CD4-positive, alpha-beta T cell (primary cell): ENCODE measurements around the gene PIP5KL1. TPM values are rescaled to one million over a fixed set of nuclear protein-coding genes. Genes with fewer than 3 reads are reported as not detected.
A peak's percentile ranks its signal among the peaks of the same experiment; 100 is the strongest.

Source experiments
- ATAC-seq: fragments of 200-7000 bp; cut with Tn5 transposase; one replicate; pipeline ENCODE4 v1.10.0; 2022; ENCODE audit warnings: mild to moderate bottlenecking; ENCODE audit not compliant: poor library complexity
- CTCF ChIA-PET: fragments of 350-600 bp; sonication (Branson Sonifier 250); formaldehyde crosslinking; loops from one replicate; lab custom pipeline; 2021; ENCODE audit warnings: antibody characterized with exemption, inconsistent platforms; lab: Charles Lee
- POLR2A ChIA-PET: fragments of 350-600 bp; sonication (Branson Sonifier 250); formaldehyde crosslinking; loops from one replicate; lab custom pipeline; 2021; ENCODE audit warnings: antibody characterized with exemption, inconsistent platforms; lab: Charles Lee
- DNase-seq, 14 experiments: peaks; one replicate each; pipeline ENCODE4 v3.0.0-alpha.2; 2013 to 2020; ENCODE audit warnings: mixed read lengths in 2 of 14
- H3K27ac ChIP-seq, 2 donors: one replicate each; pipeline versions ENCODE4 v1.5.1 to v1.7.0; 2013; ENCODE audit warnings: low read length in 2 of 2, low read depth in 1 of 2, mild to moderate bottlenecking in 1 of 2
- H3K27me3 ChIP-seq, 2 experiments: 1 replicate in 1 of 2; 2 replicates in 1 of 2; pipeline versions ENCODE4 v1.6.1 to v1.7.0; 2013; ENCODE audit warnings: low read length in 2 of 2, control low read depth in 1 of 2, mild to moderate bottlenecking in 1 of 2, moderate library complexity in 1 of 2; ENCODE audit not compliant: insufficient read depth in 2 of 2, control insufficient read depth in 1 of 2
- H3K36me3 ChIP-seq: one replicate; pipeline ENCODE4 v1.6.1; 2013; ENCODE audit warnings: low read length, control low read depth; ENCODE audit not compliant: insufficient read depth
- H3K4me1 ChIP-seq: one replicate; pipeline ENCODE4 v1.6.1; 2013; ENCODE audit warnings: low read length, control low read depth; ENCODE audit not compliant: insufficient read depth
- H3K4me3 ChIP-seq: one replicate; pipeline ENCODE4 v1.5.1; 2013; ENCODE audit warnings: mild to moderate bottlenecking, low read length, moderate library complexity
- H3K9me3 ChIP-seq, 2 experiments: 1 replicate in 1 of 2; 2 replicates in 1 of 2; pipeline versions ENCODE4 v1.6.1 to v1.7.0; 2013; ENCODE audit warnings: low read length in 2 of 2, mild to moderate bottlenecking in 2 of 2, control low read depth in 1 of 2, moderate library complexity in 1 of 2; ENCODE audit not compliant: control insufficient read depth in 1 of 2, insufficient read depth in 1 of 2
- H3K27ac Mint-ChIP-seq: one replicate; pipeline ENCODE4 v1.8.0; 2020; ENCODE audit warnings: mixed read lengths
- H3K27me3 Mint-ChIP-seq: one replicate; pipeline ENCODE4 v1.8.0; 2021; ENCODE audit warnings: mixed read lengths
- H3K36me3 Mint-ChIP-seq: one replicate; pipeline ENCODE4 v1.8.0; 2021; ENCODE audit warnings: low read depth, mixed read lengths
- H3K4me1 Mint-ChIP-seq: one replicate; pipeline ENCODE4 v1.8.0; 2021; ENCODE audit warnings: low read depth, mixed read lengths
- H3K4me3 Mint-ChIP-seq: one replicate; pipeline ENCODE4 v1.8.0; 2020; ENCODE audit warnings: mild to moderate bottlenecking, mixed read lengths
- H3K9me3 Mint-ChIP-seq: one replicate; pipeline ENCODE4 v1.8.0; 2020; ENCODE audit warnings: mixed read lengths
- intact Hi-C, 2 experiments: fragments of 100-400 bp; cut with DNase I in 1 of 2; cut with micrococcal nuclease in 1 of 2; formaldehyde crosslinking; loops; one replicate each; pipeline versions ENCODE4 v1.15.1 to v1.9.0; 2023 to 2025; cut with DNase I, micrococcal nuclease
- total RNA-seq, 174 experiments: library from RNA in 2 of 174; stranded (reverse) in 2 of 174; gene quantifications; one replicate each; pipeline ENCODE4 v1.2.3 and lab custom pipeline; 2021 to 2026
- TF ChIP-seq, protein P1 (sequence below): fragments of 200-600 bp; IDR thresholded peaks from one replicate; pipeline ENCODE4 v1.8.0; 2022; ENCODE audit warnings: antibody characterized with exemption, mild to moderate bottlenecking

PIP5KL1 gene
- total RNA-seq, 2 experiments from 2014 or later = 2.9 to 3.3 TPM

DNA sequence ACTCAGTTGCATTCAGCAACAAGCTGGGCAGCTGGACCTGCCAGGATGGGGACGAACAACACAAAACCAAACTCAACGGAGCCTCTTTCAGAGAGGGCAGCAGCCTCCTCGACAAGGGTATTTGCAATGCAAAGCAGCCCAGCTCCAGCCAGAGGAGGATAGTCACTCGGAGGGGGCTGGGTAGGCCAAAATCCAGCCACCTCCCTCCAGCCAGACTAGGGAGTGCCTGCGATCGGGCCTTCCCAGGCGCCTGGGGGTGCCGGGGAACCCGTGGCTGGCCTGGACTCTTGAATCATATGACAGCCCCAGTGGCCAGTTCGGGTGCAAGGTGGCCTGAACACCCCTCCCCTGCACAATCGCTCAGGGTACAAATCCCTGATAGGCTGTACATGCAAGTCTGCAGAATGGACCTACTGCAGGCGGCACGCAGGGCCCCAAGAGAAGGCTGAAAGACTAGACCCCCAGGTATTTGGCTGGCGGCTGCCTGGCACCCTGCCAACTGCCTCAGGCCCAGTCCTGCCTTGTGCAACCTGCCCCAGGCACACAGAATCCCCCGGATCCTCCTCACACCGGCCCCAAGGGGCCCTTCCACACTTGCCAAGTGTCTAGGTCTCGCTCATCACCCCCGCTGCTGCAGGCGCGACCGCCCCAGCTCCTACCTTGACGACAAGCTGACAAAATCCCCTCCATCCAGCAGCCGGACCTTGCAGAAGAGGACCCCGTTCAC is 48.9 kb upstream of the PIP5KL1 start:
- no peak for ATAC-seq
- peaks cover 38% of the 10 kb centered on the region for H3K36me3 ChIP-seq
- intact Hi-C loops = loop anchor here (2.0 kb wide), 2 partner anchors 37 to 47 kb away; no protein-coding TSS in a partner anchor

GRCh38 chr9:127979015-127979332 is 48.4 kb upstream of the PIP5KL1 start:
- Histone ChIP-seq H3K36me3 (peaks cover 40% of the 10 kb centered on the region), H3K27me3 (no peaks in the 10 kb centered on the region), H3K27ac (peak overlapping the region; percentile 21 to 73), H3K4me1 (peaks cover 71% of the 10 kb centered on the region), H3K9me3 (no peaks in the 10 kb centered on the region), H3K4me3 (peak overlapping the region; percentile 67)
- CTCF ChIA-PET = interaction anchor here (1.0 to 4.0 kb wide), 6 partner anchors 9 to 56 kb away, joined by 3 to 24 read pairs (median 4); no protein-coding TSS in a partner anchor
- peak in 1 of 14 experiments; percentile 14 for DNase-seq
- ATAC-seq = no peak
- POLR2A ChIA-PET = interaction anchor here (0.9 to 34.9 kb wide), 8 partner anchors 10 to 89 kb away, joined by 3 to 1020 read pairs (median 56); partner anchors contain the start of genes NAIF1 and SLC25A25
- Mint-ChIP-seq H3K4me1 (peaks cover 59% of the 10 kb centered on the region), H3K27me3 (no peaks in the 10 kb centered on the region), H3K4me3 (peak overlapping the region; percentile 91), H3K27ac (peak overlapping the region; percentile 97), H3K36me3 (peaks cover 66% of the 10 kb centered on the region), H3K9me3 (no peaks in the 10 kb centered on the region)
- TF ChIP-seq, protein P1, sequence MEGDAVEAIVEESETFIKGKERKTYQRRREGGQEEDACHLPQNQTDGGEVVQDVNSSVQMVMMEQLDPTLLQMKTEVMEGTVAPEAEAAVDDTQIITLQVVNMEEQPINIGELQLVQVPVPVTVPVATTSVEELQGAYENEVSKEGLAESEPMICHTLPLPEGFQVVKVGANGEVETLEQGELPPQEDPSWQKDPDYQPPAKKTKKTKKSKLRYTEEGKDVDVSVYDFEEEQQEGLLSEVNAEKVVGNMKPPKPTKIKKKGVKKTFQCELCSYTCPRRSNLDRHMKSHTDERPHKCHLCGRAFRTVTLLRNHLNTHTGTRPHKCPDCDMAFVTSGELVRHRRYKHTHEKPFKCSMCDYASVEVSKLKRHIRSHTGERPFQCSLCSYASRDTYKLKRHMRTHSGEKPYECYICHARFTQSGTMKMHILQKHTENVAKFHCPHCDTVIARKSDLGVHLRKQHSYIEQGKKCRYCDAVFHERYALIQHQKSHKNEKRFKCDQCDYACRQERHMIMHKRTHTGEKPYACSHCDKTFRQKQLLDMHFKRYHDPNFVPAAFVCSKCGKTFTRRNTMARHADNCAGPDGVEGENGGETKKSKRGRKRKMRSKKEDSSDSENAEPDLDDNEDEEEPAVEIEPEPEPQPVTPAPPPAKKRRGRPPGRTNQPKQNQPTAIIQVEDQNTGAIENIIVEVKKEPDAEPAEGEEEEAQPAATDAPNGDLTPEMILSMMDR = no peak
- intact Hi-C loops = no loop called here

More for the DNA sequence above, 48.9 kb upstream of the PIP5KL1 start:
- Mint-ChIP-seq H3K4me3 (peak overlapping the region; percentile 91), H3K36me3 (peaks cover 61% of the 10 kb centered on the region), H3K27me3 (no peaks in the 10 kb centered on the region), H3K27ac (peak overlapping the region; percentile 97), H3K4me1 (peaks cover 55% of the 10 kb centered on the region), H3K9me3 (no peaks in the 10 kb centered on the region)
- Histone ChIP-seq H3K9me3 (no peaks in the 10 kb centered on the region), H3K4me3 (peak overlapping the region; percentile 67), H3K27ac (peak overlapping the region in 1 of 2 donors; percentile 21), H3K27me3 (no peaks in the 10 kb centered on the region), H3K4me1 (peaks cover 69% of the 10 kb centered on the region)
- TF ChIP-seq, protein P1 = no peak
- peak in 4 of 14 experiments; percentile 48 to 60 (median 55) for DNase-seq
- POLR2A ChIA-PET = interaction anchor here (0.8 to 34.9 kb wide), 14 partner anchors 11 to 93 kb away, joined by 3 to 1020 read pairs (median 4); partner anchors contain the start of genes NAIF1 and SLC25A25
- CTCF ChIA-PET = interaction anchor here (0.8 to 4.0 kb wide), 6 partner anchors 9 to 55 kb away, joined by 3 to 24 read pairs (median 4); no protein-coding TSS in a partner anchor

- intact Hi-C loops = loop anchor here in 1 of 2 experiments (2.0 kb wide), 1 partner anchor 21 kb away; no protein-coding TSS in a partner anchor
- peak overlapping the region; percentile 73 to 96 for H3K27ac ChIP-seq
- peak overlapping the region; percentile 97 for H3K27ac Mint-ChIP-seq
- H3K4me3 ChIP-seq = peak overlapping the region; percentile 67
- DNase-seq (peak in 3 of 14 experiments; percentile 25 to 36 (median 34)), ATAC-seq (no peak)
- H3K4me1 ChIP-seq = peaks cover 71% of the 10 kb centered on the region
- peaks cover 40% of the 10 kb centered on the region for H3K36me3 ChIP-seq
- H3K9me3 Mint-ChIP-seq = no peaks in the 10 kb centered on the region
- no peaks in the 10 kb centered on the region for H3K9me3 ChIP-seq
- H3K4me1 Mint-ChIP-seq = peaks cover 59% of the 10 kb centered on the region
- H3K36me3 Mint-ChIP-seq = peaks cover 72% of the 10 kb centered on the region
- no peaks in the 10 kb centered on the region for H3K27me3 Mint-ChIP-seq
- peak overlapping the region; percentile 91 for H3K4me3 Mint-ChIP-seq
- no peaks in the 10 kb centered on the region for H3K27me3 ChIP-seq
- TF ChIP-seq, protein P1 = no peak
- ChIA-PET CTCF (interaction anchor here (0.7 to 4.0 kb wide), 8 partner anchors 8 to 57 kb away, joined by 3 to 24 read pairs (median 4); no protein-coding TSS in a partner anchor), POLR2A (interaction anchor here (0.7 to 34.9 kb wide), 11 partner anchors 9 to 95 kb away, joined by 3 to 1020 read pairs (median 4); partner anchors contain the start of genes NAIF1, PIP5KL1 and SLC25A25)
Measured at GRCh38 chr9:127977884-127978647, 47.5 kb upstream of the PIP5KL1 start.
